ENCODE measurements around the gene TBC1D30.
"Not testable (repeated sequence)": the region's sequence is repeated elsewhere in the genome, so short reads cannot be mapped to it uniquely, and the experiment has no call there.

The TBC1D30 gene

DNA sequence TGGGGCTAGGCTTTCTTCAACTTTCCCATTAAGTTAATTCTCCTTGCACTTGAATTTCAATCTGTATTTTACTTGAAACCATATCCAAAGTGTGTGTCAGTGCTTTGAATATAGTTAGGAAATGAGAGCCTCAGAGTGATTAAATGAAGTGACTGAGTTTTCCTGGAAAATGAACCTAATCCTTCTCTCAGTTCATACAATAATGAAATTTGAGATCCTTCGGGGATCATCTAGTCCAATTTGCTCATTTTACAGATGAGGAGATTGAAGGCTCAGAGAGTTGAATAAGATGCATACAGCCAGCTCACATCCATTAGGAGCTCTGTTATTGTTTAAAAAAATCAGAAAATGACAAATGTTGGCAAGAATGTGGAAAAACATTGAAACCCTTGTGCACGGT, 18.3 kb upstream of the TBC1D30 start:
- DNase-seq (ENCODE audit: low spot score) = no peak

DNA sequence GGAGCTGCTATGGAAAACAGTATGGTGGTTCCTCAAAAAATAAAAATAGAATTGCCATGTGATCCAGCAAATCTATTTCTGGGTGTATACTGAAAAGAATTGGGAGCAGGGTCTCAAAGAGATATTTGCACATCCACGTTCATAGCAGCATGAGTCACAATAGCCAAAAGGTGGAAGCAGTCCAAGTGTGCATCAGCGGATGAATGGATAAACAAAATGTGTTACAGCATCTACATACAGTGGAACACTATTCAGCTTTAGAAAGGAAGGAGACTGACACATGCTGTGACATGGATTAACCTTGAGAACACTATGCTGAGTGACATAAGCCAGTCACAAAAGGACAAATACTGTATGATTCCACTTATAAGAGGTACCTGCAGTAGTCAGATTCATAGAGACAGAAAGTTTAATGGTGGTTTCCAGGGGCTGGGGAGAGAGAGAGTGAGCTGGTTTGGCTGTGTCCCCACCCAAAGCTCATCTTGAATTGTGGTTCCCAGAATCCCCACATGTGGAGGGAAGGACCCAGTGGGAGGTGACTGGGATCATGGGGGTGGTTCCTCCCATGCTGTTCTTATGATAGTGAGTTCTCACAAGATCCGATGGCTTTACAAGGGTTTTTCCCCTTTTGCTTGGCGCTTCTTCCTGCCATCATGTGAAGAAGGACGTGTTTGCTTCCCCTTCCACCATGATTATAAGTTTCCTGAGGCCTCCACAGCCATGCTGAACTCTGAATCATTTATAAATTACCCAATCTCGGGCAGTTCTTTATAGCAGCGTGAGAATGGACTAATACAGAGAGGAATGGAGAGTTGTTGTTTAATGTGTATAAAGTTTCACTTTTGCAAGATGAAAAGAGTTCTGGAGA, 17.6 kb upstream of the TBC1D30 start:
- DNase-seq (ENCODE audit: low spot score) = no peak

DNA sequence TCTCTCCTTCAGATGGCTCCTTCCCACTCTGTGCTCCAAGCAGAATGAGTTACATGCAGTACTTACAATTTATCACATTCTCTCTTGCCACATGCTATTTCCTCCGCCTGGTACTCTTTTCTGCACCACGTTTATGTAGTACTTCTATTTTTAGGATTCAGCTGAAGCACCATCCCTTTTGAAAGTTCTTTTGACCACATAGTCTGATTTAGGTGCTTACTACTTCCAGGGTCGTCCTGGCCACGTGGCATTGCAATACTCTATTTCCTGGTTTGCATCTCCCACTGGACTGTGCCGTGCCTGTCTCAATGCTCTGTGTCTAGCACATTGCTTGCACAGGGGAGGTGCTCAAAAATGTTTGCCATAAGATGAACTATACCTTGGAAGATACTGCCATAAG, 16.3 kb upstream of the TBC1D30 start:
- no peak for DNase-seq (ENCODE audit: low spot score)

DNA sequence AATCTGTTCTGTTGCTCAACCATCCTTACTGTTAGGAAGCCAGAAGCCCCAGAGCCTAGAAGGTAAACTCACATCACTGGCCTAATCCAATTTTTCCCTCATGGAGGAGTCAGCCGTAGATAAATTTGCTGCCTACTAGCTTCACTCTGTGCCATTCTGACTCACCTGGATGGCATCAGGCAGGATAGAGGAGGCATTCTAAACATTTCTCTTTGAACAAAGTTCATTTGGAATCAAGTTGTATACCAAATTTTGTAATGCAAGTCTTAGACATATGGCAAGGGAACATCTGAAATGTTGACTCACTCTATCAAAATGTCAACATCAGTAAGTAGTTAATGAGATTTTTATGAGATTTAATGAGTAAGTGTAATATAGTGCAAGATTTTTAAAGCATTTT, 13.6 kb upstream of the TBC1D30 start:
- no peak for DNase-seq (ENCODE audit: low spot score)

DNA sequence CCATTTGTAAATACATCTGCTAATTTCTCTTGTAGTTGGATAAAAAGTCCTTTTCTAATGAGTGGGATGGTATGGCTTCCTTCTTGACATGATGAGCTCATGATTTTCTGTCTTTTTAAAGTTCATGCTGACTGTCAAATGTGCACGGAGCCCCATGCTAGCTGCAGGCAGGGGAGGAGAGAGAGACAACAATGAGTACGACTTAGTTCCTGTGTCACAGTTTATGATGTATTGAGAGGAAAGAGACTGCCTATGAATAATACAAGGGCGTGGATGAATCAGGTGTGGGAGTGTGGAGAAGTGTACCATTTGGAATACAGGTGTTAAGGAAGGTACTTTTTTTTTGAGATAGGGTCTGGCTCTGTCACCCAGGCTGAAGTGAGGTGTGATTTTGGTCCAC, 10.7 kb upstream of the TBC1D30 start:
- DNase-seq (ENCODE audit: low spot score) = no peak

DNA sequence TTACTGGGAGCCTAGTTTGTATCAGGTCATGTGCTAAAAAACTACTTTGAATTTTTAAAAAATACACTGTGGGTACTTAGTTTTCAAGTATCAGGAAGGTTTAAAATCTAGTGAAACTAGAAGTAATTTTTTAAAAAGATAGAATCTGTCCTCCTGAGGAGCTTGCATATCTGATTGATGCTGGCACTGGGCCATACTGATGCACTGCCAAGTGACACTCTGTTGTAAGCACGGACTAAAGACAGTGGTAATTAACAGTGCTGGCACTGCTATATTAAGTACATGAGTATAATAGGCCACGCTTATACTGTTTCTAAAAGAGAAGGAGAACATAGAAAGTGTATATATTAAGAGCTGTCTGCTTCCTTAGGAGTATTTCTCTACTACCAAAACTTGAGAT, 10.0 kb upstream of the TBC1D30 start:
- DNase-seq (ENCODE audit: low spot score) = no peak

DNA sequence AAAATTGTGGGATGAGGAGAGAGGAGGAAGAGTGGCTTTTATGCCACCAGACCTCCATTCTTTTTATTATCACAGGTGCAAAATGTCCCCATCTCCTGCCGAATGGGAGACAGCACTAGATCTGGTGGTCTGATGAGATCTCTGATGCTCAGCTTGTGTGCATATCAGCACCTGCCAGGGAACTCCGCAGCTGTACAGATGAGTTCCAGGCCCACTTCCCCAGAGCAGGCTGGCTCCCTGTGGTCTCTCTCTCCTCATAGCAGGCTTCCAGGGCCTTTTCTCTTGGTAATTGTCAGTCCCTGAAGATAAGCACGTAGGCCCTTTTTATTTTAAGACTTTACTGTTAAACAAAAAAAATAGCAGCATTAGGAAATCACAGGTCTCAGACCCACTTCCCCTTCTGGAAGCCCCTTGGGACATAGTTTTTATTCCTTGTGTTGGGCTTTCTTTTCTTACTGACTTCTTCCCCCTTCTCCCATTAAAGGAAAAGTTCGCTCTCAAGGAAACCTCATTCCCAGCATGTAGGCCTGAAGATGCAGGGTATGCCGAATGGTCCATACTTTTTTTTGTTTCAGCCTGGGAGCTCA, 4.5 kb upstream of the TBC1D30 start:
- no peak for DNase-seq (ENCODE audit: low spot score)

DNA sequence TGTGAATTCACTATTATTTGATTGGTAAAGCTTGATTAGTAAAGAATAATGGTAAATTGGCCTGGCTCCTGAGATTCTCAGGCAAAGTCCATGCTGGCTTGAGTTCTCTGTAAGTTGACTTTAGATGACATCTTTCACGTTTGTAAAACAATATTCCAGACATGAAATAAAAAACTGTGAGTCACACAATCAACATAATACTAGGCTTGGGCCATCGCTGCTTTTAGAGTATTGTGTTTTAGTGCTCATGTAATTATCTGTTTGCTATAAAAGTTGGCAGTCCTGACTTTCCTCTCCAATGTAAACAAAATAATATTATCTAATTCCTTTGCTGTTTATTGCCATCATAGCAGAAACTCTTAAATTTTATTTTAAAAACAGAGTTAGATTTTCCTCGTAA, 3.9 kb upstream of the TBC1D30 start:
- no peak for DNase-seq (ENCODE audit: low spot score)

DNA sequence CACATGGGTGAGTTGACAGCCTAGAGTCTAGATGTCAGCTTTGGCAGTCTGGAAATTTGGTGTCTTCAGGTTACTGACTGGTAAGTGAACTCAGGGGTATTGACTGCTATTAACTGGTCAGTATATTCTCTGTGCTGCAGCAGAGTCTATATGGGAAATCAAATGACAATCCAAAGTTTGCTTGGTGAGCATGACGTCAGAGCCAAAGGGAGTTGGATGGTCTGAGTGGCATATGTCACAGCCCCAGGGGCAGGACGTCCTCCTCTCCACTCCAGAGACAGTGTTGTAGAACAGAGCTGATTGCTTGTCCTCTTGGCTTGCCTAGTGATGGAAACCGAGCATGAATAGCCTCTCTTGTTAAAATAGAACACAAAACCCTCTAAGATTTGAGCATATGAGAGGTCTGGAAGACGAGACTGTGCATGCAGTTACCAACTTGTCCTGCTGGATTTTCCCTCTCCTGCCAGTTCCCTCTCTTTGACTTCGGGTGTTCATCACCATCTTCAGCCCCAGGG, 3.3 kb upstream of the TBC1D30 start:
- no peak for DNase-seq (ENCODE audit: low spot score)

DNA sequence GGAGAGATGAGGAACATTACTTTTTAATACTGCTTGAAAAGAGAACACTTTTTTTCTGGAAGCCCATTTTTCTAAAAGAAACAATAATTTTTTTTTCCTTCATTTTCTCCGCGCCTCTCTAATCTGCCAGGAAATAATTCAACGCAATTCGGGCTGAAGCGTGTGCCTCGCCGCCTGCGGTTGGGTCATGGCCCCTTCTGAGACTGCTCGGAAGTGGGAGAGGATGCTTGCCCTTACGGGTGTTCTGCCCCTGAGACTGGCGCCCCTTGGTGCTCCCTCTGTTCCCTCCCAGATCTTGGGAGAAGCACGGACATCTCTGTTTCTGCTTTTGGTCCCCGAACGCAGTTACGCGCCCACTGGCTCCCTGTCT, 332 bp upstream of the TBC1D30 start:
- no peak for DNase-seq (ENCODE audit: low spot score)

DNA sequence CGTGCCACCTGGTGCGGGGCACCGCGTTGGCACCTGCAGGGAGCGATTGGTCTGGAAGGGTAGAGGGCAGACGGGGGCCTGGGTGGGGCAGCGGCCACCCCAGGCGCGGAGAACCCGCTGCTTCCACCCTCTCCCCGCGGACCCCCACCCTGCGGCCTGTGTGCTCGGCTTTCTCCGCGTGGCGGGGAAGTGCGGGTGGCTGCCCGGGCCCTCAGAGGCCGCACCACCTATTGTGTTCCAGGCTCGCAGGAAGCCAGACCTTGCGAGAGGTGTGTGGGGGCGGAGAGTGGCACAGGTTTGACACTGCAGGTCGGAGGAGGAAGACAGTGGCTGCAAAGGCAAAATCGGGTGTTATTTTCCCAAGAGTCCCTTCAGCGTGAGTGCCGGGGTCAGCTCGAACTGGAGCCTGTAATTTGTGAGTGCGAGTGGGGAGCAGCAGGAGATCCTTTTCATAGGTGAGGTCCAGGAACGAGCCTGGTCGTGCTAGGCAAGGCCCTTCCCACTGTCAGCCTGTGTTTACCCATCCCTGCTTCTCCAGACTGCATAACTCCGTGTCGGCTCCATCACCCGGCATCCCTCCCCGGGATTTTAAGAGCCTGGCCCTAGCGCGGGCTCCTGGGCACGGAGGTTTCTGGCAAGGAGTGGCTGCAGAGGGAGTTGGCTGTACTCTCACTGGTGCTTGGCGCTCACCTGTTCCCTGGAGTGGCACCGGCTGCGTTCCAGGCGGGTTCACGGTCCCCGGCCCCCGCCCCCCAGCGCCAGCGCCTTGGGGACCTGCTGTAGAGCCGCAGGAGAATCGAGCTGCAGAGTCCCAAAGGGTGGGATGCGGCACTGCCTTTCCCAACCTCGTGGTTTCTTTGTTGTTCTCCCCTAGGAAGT, 935 bp downstream of the TBC1D30 start:
- DNase-seq (ENCODE audit: low spot score) = no peak

DNA sequence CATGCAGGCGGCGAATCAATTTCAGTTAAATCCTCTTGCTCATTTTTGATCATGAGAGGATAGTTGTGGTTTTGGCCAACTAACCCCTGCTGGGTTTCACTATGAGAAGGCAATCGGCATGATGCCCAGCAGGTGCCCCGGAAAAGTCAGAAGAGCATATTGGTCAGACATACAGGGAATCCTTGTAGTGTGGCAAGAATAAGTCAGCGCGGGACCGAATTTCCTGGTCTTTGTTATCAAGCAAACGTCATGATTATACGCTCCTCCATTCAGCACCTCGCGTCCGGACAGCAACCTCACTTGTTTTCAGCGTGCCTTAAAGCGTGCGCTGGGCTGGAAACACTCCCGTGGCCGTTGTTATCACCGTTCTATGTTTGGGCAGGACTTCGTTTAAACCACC, 1.8 kb downstream of the TBC1D30 start:
- DNase-seq (ENCODE audit: low spot score) = no peak

DNA sequence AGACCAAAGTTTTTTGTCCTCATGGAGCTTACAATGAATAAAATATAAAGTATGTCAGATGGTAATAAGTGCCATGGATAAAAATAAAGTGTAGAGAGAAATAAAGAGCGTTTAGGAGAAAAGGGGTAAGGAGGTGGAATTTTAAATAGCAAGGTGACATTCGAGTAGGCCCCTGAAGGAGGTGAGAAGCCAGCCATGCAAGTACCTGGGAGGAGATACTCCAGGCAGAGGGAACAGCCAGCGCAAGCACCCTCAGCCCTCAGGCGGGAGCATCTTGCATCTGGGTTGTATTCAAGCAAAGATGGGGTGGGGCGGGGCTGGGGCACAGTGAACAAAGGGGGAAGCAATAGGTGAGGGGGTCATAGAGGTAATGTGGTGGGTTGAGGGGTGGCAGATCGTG, 4.3 kb downstream of the TBC1D30 start:
- DNase-seq (ENCODE audit: low spot score) = no peak

DNA sequence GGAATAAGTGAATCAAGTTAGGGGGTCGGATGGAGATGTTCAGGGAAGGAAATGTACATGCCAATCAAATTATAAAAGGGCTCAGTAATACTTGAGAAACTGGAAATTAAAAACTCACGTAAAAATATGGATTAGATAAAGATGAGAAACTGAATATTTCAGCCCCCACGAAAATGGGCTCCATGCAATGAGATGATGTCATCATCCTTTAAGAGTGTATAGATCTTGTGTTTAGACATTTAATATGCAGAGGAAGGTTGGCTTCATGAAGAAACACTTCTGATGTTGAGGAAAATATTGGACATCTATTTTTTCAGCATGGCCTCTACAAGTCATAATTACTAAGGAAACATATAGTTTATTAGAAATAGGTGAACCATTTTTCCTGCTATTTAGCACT, 9.5 kb downstream of the TBC1D30 start:
- no peak for DNase-seq (ENCODE audit: low spot score)

DNA sequence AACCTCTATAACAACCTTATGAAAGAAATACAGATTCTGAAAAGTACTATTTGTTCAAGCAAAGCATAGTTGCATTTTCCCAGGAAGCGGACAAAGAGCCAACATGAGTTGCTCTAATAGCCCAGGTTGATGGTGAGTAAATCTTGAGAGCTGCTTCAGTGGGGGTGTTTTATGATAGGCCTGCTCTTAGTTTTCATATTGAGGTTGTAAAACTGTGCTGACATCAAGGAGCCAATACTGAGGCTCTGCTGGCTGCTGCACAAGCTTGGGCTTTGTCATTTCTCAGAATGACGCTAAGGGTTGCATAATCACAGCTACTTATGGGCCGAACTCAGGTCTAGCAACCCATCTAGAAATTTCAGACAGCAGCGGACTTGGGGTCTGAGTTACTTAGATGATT, 11.5 kb downstream of the TBC1D30 start:
- DNase-seq (ENCODE audit: low spot score) = no peak

DNA sequence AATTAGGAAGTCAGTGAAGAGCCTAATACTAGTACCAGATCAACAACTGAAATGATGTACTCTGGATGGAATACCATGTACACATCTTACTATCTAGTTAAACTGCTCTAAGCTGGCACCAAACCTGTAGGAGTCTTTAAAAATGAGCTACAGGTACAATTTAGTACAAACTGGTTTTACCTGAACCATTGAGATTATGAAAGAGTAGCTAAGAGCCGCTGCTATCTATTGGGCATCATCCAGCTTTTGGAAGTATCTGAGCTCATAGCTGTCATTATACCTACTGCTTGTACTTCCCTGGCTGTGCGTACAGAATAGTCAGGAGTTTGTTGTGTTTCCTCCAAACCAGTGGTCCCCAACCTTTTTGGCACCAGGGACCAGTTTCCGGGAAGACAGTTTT, 12.4 kb downstream of the TBC1D30 start:
- DNase-seq (ENCODE audit: low spot score) = no peak

DNA sequence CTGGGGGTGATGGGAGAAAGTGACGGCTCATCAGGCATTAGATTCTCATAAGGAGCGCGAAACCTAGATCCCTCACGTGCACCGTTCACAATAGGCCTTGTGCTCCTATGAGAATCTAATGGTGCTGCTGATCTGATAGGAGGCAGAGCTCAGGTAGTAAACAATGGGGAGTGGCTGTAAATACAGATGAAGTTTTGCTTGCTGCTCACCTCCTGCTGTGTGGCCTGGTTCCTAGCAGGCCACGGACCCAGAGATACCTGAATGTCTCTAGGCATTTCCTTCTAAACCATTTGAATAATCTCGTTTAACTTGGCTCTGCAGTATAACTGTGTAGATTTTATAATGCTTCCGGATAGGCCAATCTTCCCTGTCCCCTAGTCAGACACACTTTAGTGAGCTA, 13.0 kb downstream of the TBC1D30 start:
- no peak for DNase-seq (ENCODE audit: low spot score)

DNA sequence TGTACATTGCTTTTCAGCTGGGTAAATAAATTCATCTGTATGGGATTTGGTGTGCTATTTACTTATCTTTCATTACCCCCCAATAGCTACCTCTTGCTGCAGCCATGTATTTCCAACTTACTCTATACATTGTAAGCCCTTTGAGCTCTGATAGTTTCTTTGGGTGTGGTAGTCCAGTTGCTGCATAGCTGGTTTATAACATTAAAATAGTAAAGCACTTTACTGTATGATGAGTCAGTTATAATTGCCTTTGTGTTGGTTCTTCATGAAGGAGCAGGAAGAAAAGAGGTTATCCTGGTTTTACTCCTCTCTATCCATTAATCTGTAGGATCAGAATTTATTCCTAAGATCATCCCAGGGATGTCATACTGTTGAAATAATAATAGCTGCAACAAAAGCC, 15.7 kb downstream of the TBC1D30 start:
- no peak for DNase-seq (ENCODE audit: low spot score)

DNA sequence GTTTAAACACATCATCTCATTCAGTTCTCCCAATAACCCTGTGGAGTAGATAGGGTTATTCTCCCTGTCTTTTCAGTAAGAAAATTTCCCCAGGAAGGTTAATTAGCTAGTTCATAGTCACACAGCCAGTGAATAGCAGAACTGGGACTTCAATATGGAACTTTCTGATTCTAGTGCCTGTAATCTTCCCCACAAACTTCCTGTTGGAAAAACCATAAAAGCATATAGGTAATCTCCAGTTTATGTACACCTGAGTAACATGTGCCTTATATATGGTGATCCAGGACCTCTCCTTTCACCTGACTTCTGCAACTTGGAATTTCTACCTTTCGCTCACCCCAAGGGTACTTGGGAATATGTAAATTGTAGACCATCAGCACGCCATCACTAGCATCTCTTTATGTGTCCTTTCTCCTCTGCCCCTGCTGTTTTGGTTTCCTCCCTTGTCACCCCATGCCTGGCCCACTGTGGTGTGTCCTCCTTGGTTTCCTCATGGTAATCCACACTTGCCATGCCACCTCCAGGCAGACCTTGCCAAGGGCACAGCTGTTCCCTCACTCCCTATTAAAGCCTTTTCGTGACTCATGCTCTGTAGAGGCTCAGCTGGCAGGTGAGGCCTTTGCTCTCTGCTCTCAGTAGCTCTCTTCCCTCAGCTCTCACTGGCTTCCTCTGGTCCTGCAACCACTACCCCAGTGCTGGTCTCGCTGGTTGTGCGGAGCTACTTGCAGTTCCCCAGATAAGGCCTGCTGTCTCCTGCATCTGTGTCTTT, 16.7 kb downstream of the TBC1D30 start:
- DNase-seq (ENCODE audit: low spot score) = no peak

DNA sequence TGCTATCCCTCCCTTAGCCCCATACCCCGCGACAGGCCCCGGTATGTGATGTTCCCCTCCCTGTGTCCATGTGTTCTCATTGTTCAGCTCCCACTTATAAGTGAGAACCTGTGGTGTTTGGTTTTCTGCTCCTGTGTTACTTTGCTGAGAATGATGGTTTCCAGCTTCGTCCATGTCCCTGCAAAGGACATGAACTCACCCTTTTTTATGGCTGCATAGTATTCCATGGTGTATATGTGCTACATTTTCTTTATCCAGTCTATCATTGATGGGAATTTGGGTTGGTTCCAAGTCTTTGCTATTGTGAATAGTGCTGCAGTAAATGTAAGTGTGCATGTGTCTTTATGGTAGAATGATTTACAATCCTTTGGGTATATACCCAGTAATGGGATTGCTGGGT, 24.0 kb downstream of the TBC1D30 start:
- DNase-seq (ENCODE audit: low spot score) = not testable (repeated sequence)

DNA sequence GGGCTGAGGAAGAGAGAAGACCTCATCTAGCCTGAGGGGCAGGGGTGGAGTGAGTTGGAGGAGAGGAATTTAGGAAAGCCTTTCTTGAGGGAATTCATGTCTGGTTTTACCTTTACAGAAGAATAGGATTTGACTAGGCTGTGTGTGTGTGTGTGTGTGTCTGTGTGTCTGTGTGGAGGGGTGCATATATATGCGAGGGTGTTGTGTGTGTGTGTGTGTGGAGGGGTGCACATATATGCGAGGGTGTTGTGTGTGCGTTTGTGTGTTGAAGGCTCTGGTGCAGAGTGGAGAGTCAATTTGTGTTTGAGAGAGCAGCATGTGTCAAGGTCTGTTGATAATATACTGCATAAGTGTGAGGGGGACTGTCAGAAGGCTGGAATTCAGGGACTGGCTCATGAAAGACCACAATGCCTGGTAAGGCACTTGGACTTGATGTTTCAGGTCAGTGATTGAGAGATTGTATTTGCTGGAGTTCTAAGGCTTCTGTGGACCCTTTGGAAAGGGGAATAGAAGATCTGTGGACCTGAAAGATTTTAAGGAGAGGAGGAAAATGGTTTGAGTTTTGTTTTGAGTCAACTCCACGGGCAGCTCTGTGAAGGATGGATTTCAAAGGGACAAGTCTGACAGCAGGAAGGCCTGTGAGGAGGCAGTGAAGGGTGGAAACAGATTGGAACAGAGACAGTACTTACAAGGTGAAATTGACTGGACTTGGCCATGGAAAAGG, 34.6 kb downstream of the TBC1D30 start:
- DNase-seq (ENCODE audit: low spot score) = no peak
